Measurements from ENCODE around the gene BLMH. TPM values are rescaled to one million over a fixed set of nuclear protein-coding genes. Genes with fewer than 3 reads are reported as not detected.
"Not testable (repeated sequence)": the region's sequence is repeated elsewhere in the genome, so short reads cannot be mapped to it uniquely, and the experiment has no call there.

BLMH gene
- total RNA-seq, 1 experiment from 2014 or later = 33.6 TPM

GRCh38 chr17:30249460-30249859 lies 42.3 kb downstream of the BLMH start:
- no peak for DNase-seq (ENCODE audit: low read depth)

GRCh38 chr17:30248786-30249185 lies 43.0 kb downstream of the BLMH start:
- DNase-seq (ENCODE audit: low read depth) = no peak

- DNase-seq (ENCODE audit: low read depth) = no peak
Observed at GRCh38 chr17:30246460-30246859, 45.3 kb downstream of the BLMH start.

- DNase-seq (ENCODE audit: low read depth) = peak; percentile 84
Observed at GRCh38 chr17:30244853-30245385, 46.8 kb downstream of the BLMH start.

- DNase-seq (ENCODE audit: low read depth) = no peak
Observed at GRCh38 chr17:30243568-30243967, 48.2 kb downstream of the BLMH start.

- no peak for DNase-seq (ENCODE audit: low read depth)
Observed at GRCh38 chr17:30243002-30243401, 48.7 kb downstream of the BLMH start.

- no peak for DNase-seq (ENCODE audit: low read depth)
Observed at GRCh38 chr17:30241051-30241450, 50.7 kb downstream of the BLMH start.

- no peak for DNase-seq (ENCODE audit: low read depth)
Observed at GRCh38 chr17:30240177-30240576, 51.6 kb downstream of the BLMH start.

- DNase-seq (ENCODE audit: low read depth) = no peak
Observed at GRCh38 chr17:30239089-30239462, 52.7 kb downstream of the BLMH start.

- DNase-seq (ENCODE audit: low read depth) = no peak
Observed at GRCh38 chr17:30238387-30239088, 53.2 kb downstream of the BLMH start.

- no peak for DNase-seq (ENCODE audit: low read depth)
Observed at GRCh38 chr17:30238003-30238344, 53.8 kb downstream of the BLMH start.

GRCh38 chr17:30237296-30238002 lies 54.3 kb downstream of the BLMH start:
- no peak for DNase-seq (ENCODE audit: low read depth)

- peak; percentile 62 for DNase-seq (ENCODE audit: low read depth)
Observed at GRCh38 chr17:30236766-30237165, 55.0 kb downstream of the BLMH start.

GRCh38 chr17:30236297-30236624 lies 55.5 kb downstream of the BLMH start:
- no peak for DNase-seq (ENCODE audit: low read depth)

GRCh38 chr17:30235386-30236296 lies 56.1 kb downstream of the BLMH start, which contains the start of gene SLC6A4:
Gene SLC6A4 (minus strand): TSS chr17:30235697. CDS start chr17:30221958, 13,739 bp downstream.
- DNase-seq (ENCODE audit: low read depth) = peak; percentile 22

- peak; percentile 13 for DNase-seq (ENCODE audit: low read depth)
Observed at GRCh38 chr17:30234964-30235363, 56.8 kb downstream of the BLMH start.

- no peak for DNase-seq (ENCODE audit: low read depth)
Observed at GRCh38 chr17:30234296-30234695, 57.4 kb downstream of the BLMH start.

GRCh38 chr17:30232824-30233427 lies 58.8 kb downstream of the BLMH start:
- DNase-seq (ENCODE audit: low read depth) = no peak

GRCh38 chr17:30232015-30232823 lies 59.5 kb downstream of the BLMH start:
- DNase-seq (ENCODE audit: low read depth) = no peak

GRCh38 chr17:30230596-30231125 lies 61.1 kb downstream of the BLMH start:
- no peak for DNase-seq (ENCODE audit: low read depth)

GRCh38 chr17:30230009-30230408 lies 61.7 kb downstream of the BLMH start:
- DNase-seq (ENCODE audit: low read depth) = not testable (repeated sequence)
